8988T (cell line): Measurements from ENCODE around the gene SUSD4.

Experiments
- DNase-seq: peaks from one replicate; pipeline ENCODE4 v3.0.0; 2011

Gene SUSD4

DNA sequence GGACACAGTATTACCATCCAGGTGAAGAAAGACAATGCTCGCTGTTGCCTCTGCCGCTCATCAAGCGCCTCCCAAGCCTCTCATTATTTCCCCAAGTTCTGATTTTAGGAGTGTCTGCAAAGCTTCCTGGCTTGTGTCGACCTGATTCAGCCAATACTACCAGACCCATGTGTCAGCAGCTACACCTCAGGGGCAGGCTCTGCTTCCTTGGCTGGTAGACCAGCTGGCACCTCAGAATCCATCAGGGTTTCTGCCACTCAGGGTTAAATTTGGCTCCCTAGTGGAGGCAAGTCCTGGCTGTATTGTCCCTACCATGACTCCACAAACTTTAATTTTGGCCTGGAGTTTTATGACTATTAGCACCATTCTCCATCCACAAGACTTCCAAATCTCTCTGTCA lies 35.4 kb downstream of the SUSD4 start:
- DNase-seq: no peak

DNA sequence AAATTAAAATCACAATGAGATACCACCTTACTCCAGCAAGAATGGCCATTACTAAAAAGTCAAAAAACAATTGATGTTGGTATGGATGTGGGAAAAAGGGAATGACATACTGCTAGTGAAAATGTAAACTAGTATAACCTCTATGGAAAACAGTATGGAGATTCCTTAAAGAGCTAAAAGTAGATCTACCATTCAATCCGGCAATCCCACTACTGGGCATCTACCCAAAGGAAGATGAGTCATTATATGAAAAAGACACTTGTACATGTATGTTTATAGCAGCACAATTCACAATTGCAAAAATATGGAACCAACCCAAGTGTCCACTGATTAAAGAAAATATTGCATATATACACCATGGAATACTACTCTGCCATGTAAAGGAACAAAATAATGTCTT lies 37.2 kb downstream of the SUSD4 start:
- DNase-seq: no peak

DNA sequence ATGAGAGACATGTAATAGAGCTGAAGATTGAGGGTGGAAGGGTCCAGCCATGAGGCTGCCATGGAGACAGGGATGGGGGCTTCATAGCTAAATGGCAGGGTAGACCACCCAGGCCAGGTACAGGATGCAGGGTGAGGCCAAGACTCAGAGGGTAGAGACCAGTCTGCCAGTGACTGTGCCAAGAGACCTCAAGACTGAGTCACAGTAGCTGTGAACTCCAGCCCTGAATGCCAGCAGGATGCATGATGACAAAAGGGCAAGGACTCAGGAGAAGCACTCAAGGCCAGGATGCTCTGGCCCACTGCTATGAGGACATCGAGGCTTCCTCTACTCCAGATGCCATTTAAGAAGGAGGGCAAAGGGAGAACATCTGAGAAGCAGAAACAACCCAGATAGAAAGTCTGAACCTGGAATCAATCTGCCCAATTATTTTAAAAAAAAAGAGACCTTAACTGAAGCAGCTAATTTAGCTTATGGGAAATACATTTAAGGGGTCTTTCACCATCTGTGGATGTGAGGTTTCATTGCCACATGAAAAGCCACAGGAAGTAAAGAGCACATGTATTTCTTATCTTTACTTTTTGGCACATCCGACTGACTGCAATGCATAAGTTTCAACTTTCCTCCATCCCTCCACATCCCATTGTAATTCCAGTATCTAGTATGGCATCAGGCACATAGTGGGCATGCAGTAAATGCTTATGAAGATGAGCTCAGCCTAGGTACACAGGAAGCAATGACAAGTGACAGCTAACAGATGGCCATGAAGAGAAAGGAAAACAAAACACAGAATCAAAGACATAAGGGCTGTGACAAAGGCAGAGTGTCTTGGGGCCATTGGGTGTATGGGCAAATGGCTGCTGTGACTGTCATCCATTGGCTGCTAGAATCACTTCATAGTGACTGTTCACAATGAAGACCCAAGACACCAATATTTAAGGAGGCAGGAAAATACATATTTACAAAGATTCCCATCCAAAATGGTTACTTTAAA lies 40.2 kb downstream of the SUSD4 start:
- no peak for DNase-seq

DNA sequence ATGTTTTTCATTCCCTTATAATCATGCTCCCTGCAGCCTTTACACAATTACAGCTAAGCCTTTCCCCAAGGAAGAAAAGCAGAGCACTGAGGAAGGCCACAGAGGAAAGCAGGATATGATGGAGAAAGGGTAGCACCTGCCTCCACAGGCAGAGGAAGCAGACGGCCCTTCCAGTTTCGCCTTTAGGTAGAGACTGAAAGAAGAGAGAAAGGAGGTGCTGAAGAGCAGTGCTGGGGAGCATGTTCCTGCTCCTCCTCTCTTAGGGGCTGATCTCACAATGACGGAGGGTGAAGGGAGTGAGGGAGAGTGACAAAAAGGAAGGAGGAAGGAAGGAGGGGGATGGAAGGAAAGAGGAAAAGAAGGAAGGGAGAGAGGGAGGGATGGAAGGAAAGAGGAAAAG lies 41.1 kb downstream of the SUSD4 start:
- DNase-seq: no peak

DNA sequence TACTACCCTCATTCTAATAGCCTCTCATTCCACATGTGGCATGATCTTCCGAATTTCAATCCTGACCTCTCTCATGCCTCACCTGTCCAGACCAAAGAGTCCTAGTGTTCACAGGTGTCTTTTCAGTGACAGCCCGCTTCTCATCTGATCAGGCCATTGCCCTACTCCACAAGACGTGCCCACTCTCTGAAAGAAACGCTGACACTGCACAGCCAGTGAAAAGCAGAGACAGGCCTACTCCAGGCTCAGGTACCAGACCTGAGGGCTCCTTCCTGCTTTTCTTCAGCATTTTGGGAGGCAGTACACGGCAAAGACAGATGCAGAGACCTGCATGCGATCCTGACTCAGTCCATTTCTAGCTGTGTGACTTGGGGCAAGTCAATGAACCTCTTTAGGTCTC lies 43.0 kb downstream of the SUSD4 start:
- no peak for DNase-seq

DNA sequence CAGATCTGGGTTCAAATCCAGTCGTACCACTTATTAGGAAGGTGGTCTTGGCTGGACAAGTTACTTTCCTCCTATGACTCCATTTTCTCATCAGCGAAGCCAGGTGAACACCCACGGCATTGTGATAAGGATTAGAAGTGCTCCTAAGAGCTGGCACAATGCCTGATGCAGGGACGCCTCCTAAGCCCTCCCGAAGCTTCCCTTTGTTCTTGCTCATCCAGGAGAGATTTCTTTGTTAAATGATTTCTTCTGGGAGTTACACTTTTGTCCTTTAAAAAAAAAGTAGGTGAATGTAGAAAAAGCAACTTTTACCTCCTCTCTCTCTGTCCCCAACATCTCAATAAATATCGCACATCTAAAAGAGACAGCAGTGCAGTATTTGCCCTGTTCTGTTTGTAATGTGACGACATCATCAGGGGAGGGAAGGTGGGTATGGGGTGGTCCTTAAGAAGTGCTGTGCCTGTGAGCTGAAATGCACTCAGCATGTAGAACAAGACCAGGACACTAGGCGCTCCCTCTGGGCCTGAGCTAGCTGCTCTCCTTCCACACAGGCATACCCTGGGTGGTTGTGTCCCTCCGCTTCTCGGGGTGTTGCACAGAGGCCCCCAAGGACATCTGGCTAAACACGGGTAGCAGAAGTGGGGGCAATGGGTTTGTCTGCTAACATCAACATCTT lies 43.9 kb downstream of the SUSD4 start:
- no peak for DNase-seq

DNA sequence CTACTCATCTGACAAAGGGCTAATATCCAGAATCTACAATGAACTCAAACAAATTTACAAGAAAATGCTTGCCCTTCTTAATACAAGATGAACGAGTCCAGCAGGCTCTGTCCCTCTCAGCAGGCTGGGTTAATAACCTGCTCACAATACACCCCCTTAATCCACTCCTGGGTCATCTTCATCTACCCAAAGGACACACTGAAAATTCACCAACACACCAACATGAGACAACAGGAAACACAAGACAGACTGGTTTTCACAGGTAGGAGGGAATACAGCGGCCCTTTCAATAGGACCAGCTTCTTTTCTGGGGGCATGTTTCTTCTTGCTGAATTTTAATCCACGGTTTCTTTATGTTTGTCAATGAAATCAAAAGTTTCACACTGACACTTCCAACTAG lies 44.6 kb downstream of the SUSD4 start:
- DNase-seq: no peak

DNA sequence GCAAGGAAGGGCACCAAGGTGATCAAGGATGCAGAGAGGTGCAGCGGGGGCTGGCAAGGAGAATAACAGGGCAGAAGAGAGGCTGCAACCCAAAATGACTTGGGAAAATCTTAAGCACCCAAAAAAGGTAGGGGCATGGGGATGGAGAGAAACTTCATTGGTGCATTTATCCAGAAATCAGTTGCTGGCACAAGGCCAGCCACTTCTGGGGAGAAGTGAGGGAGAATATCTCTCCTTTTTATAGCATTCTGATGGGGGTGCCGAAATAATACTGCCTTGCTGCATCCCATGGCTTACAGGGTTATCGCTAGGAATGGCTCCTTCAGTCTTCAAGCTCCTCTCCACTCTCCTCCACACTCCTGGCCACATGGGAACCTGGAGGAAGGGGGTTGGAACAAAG lies 47.9 kb downstream of the SUSD4 start:
- no peak for DNase-seq

DNA sequence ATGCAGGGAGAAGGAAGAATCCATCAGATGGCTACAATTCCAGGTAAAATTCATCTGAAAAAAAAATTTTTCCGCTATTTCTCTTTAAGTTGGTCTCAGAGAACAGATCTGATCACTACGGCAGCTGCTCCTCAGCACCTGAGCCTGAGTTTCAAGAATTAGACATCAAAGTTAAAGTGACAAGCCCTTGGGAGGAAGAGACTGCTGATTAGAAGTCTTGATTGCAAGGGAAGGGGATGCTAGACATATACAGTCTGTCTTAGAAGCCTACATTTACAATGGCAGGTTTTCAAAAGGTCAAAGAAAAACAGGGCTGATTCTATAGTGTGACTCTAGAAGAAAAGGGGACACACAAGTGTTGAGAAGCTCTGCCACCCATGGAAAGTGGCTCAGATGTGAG lies 48.3 kb downstream of the SUSD4 start:
- no peak for DNase-seq

DNA sequence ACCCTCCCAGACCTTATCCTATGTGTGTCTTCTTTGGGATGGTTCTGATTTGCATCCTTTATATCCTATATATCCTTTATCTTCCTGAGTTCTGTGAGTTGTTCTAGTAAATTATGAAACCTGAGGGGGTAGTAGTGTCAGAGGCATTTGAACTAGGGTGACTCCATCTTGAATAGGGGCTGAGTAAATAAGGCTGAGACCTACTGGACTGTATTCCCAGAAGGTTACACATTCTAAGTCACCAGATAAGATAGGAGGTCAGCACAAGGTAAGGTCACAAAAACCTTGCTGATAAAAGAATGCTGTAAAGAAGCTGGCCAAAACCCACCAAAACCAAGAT lies 50.6 kb downstream of the SUSD4 start:
- DNase-seq: no peak

DNA sequence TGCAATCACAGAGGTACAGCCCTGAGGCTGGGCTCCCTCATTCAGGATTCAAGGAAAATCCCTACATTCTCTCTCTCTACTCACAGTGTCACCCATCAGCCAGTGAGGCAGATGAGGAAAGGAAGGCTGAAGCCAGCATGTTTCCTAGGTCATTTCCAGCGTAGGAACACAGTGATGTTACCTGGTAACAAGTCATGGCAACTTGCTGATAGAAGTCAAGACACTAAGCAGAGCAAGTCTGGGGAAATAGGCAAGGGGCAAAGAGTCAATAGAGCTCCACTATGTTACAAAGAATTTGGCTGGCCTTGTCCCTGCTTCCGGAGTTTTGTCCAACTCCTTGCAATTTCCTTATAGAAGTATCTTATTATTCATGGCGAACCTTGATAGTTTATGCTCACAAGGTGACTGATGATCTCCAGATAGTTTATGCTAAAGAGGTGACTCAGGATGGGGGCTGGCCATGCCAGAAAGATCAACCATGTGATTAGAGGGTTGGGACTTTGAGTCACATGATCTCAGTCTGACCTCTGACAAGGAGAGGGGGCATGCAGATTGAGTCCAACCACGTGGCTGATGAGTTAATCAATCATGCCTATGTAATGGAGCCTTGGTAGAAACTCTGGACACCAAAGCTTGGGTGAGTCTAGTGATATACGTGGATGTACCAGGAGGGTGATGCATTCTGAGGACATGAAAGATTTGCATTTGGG lies 51.1 kb downstream of the SUSD4 start:
- no peak for DNase-seq

DNA sequence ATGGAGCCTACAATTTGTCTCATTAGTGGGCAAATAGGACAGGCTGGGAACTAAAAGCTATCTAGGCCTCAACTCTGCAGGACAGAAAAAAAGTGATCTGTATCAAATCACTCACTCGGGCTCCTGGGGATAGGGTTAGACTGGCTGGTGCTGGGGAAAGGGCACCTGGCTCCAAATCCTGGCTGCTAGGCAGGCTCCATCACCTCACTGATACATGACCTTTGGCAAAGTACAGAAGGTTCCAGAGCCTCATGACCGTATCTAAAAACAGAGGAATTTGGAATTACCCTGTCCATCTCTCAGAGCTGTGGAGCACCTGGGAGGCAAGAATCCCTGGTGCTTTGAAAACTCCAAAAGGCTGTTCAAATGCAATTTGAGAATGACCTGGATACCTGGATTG lies 51.7 kb downstream of the SUSD4 start:
- DNase-seq: no peak

DNA sequence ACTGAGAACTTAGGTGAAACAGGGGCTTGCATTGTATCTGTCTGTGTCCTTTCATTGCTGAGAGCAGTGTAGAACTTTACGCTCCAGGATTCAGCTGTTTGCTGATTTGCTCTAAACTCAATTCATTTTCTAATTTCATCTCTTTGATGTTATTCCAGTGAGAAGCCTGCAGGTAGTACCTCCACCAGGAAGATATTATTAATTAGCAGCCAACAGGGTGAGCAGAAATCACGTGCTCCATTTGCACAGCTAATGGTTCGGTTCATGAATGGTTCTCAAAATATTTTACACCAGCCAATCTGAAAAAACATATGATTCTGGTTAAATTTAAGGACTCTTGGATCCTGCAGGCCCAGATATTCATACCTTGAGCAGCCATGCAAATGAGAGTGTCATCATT lies 52.1 kb downstream of the SUSD4 start:
- DNase-seq: no peak

DNA sequence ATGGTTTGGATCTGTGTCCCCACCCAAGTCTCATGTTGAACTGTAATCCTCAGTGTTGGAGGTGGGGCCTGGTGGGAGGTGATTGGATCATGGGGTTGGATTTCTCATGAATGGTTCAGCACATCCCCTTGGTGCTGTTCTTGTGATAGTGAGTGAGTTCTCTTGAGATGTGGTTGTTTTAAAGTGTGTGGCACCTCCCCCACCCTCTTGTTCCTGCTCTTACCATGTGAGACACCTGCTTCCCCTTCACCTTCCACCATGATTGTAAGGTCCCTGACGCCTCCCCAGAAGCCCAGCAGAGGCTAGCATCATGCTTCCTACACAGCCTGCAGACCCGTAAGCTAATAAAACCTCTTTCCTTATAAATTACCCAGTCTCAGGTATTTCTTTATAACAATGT lies 55.8 kb downstream of the SUSD4 start:
- DNase-seq: no peak

DNA sequence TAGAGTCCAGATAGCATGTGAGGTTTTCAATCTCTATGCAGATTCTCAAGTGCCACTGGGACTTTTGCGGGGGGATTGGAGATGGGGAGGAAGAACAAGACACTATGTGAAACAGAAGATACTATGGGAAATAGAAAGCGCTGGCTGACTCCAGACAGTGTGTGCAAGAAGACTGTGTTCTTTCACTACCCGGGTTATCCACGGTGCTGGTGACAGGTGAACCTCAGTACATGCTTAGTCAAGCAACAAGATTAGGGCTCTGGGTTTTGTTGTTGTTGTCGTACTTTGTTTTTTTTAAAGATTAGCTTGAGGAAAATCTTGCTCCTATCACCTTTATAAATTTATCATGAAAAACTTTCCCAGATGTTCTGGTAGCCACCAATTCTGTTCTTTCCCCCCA lies 56.4 kb downstream of the SUSD4 start:
- DNase-seq: no peak

DNA sequence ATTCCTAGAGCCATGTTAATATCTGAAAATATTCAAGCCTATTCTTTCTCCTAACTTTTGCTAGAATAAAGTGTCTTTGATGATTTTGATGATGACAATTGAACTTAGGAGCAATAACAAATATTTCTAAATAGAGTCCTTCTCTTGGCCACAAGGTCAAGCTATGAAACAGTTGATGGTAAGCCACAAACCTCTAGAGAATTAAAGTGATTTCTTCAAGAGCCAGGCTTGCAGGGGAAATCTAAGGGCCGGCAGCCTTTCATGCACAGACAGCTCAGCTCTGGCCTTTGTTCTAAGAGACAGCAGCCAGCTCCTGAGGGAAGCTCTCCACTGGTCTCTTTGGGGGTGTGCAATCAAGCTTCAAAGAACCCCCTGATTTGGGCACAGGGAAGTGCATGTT lies 59.0 kb downstream of the SUSD4 start:
- no peak for DNase-seq

DNA sequence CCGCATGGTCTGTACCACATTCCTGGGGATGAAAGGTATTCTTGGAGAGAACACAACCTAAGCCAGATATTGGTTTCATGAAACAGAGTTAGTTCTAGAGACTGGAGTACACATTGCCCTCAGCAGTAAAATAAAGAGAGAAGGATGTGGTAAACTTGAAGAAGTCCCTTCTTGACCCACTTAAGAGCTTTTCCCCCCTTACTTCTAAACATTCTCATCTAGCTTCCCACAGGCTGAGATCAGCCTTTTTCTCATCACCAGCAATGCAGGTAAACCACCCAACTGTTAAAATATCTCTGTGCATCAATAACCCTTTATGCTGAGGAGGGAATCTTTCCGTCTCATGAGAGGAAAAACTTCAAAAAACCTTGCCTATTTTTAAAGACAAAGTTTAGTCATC lies 62.6 kb downstream of the SUSD4 start:
- DNase-seq: no peak

DNA sequence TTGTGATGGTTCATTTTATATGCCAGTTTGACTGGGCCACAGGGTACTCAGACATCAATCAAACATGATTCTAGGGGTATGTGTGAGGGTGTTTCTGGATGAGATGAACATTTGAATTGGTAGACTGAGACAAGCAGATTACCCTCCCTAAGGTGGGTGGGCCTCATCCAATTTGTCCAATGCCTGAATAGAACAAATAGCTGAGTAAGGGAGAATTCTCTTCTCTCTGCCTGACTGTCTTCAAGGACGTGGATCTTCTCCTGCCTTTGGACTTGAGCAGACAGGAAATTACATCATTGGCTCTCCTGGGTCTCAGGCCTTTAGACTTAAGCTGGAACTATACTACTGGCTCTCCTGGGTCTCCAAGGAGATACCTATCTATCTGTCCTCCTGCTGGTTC lies 64.4 kb downstream of the SUSD4 start:
- no peak for DNase-seq

DNA sequence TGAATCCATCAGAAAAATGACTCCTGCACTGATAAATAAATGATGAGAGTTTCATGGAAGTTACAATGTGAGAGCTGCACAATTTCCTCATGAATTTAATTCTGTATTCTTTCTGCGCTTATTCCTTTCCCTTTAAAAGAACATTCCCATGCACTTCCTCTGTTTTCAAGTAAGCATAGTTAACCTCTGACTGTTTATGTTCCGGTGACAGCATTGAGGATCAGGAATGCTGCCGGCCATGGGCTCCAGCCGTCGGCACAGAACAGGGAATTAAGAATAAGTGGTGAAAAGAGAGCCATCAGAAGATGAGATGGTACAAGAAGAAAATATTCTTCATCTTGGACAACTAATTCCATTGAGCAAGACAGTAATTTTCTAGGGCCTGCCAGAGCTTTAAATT lies 65.3 kb downstream of the SUSD4 start:
- peak; percentile 15 for DNase-seq

DNA sequence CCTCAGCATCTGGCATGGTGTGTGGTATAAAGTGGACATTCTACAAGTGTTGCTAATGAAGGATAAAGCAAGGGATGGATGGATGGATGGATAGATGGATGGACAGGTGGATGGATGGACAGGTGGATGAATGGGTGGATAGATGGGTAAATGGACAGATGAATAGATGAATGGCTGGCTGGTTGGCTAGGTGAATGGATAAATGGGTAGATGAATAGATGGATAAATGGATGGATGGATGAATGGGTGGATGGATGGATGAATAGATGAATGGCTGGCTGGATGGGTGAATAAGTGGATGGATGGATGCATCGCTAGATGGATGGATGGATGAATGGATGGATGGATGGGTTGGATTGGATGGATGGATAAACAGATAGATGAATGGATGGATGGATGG lies 66.2 kb downstream of the SUSD4 start:
- DNase-seq: no peak

DNA sequence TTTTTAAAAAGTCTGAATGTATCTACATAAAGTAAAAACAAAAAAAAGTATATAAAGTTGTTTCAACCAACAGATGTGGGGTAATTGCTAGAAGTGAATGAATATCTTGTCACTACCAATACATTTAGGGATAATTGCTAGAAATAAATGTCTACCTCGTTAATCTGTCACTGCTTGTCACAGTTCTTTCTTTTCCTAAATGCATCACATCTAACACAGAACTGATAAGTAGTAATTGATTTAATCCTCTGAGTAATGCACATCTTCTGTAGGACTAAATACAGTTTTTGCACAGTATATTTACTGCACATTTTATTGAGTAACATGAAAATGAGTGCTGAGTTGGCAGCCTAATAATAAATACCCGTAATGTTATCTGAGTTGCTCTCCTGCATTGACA lies 72.2 kb downstream of the SUSD4 start:
- DNase-seq: no peak

DNA sequence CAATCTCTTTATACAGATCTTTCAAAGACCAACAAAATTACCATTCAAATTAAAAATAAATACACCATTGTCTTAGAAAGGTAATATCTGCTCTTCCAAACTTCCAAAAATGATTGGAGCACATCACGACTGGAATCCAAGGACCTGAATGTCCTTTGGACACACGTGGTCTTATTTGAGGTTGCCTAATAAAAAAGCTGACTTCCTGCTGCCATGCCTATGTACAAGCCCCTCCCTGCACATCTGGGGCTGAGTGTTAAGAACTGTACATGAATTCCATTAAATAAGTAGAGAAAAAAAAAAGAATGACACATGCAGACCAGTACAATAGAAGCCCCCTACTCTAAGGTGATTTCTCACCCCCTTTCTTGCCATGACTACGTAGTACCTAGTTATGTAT lies 73.6 kb downstream of the SUSD4 start:
- DNase-seq: no peak

DNA sequence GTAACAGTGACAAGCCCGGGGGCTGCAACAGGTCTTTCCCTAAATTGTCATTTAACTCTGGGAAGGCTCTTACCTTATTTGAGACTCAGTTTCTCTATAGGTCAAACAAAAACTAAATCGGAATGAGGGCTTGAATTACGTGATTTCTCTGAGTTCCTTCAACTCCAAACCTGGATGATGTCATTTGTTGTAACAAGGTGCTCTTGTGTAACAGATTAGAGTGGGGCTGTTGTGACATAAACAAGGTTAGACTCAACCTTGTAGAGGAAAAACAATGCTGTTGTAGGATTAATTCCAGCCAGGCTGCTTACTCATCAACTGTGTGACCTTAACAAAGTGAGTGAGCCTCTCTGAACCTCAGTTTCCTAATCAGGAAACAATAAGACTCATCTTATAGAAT lies 74.4 kb downstream of the SUSD4 start:
- DNase-seq: no peak

DNA sequence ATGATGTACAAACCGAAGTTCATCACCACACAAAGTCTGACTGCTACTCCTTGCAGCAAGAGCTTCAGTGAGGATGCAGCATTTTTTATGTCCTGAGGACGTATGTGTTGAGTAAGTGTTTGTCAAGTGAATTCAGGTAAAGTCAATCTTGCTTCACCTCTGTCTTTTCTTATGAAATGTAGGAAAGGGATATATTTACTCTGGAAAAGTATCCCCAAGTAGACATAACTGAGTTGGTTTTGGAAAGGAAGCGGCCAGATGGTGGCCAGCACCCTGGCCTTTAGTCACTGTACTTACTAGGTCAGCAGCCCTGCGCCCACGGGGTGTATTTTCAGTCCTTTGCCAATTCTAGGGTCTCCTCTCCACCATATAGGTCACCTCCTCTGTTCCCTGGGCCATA lies 75.2 kb downstream of the SUSD4 start:
- DNase-seq: no peak
